H9 (cell line): ENCODE data around the gene CYB5R2. TPM values are rescaled to one million over a fixed set of nuclear protein-coding genes. Genes with fewer than 3 reads are reported as not detected.

Experiments
- DNase-seq: peaks from one replicate; pipeline ENCODE4 v3.0.0-alpha.2; 2017
- H2AFZ ChIP-seq: one replicate; pipeline ENCODE4 v1.6.1; 2013; ENCODE audit warnings: mild to moderate bottlenecking, low read length, control low read depth, moderate library complexity
- H2AK5ac ChIP-seq: 2 replicates; pipeline ENCODE4 v1.6.1; 2013; ENCODE audit warnings: low read length, control low read depth, mixed read lengths; ENCODE audit not compliant: insufficient read length
- H2BK120ac ChIP-seq: one replicate; pipeline ENCODE4 v1.6.1; 2013; ENCODE audit warnings: low read depth, mild to moderate bottlenecking, low read length, control low read depth, inconsistent platforms; ENCODE audit not compliant: poor library complexity, severe bottlenecking
- H2BK12ac ChIP-seq: 2 replicates; pipeline ENCODE4 v1.6.1; 2013; ENCODE audit warnings: low read length, control low read depth, mixed read lengths, low read depth; ENCODE audit not compliant: insufficient read length
- H2BK15ac ChIP-seq: 2 replicates; pipeline ENCODE4 v1.6.1; 2013; ENCODE audit warnings: low read depth, low read length, control low read depth
- H2BK20ac ChIP-seq: one replicate; pipeline ENCODE4 v1.6.1; 2013; ENCODE audit warnings: low read depth, mild to moderate bottlenecking, low read length, control low read depth, inconsistent platforms; ENCODE audit not compliant: poor library complexity, severe bottlenecking
- H2BK5ac ChIP-seq: 2 replicates; pipeline ENCODE4 v1.6.1; 2013; ENCODE audit warnings: low read length, control low read depth, mixed read lengths; ENCODE audit not compliant: insufficient read length
- H3K14ac ChIP-seq: 2 replicates; pipeline ENCODE4 v1.6.1; 2013; ENCODE audit warnings: low read length, control low read depth; ENCODE audit not compliant: insufficient read depth
- H3K18ac ChIP-seq: 2 replicates; pipeline ENCODE4 v1.6.1; 2013; ENCODE audit warnings: low read depth, mild to moderate bottlenecking, mixed read lengths, low read length, control low read depth; ENCODE audit not compliant: insufficient read length
- H3K23ac ChIP-seq: 2 replicates; pipeline ENCODE4 v1.6.1; 2013; ENCODE audit warnings: low read length, control low read depth, mixed read lengths, low read depth; ENCODE audit not compliant: insufficient read length
- H3K23me2 ChIP-seq: 2 replicates; pipeline ENCODE4 v1.6.1; 2013; ENCODE audit warnings: low read depth, mild to moderate bottlenecking, mixed read lengths, low read length, control low read depth; ENCODE audit not compliant: insufficient read length, poor library complexity, severe bottlenecking
- H3K27ac ChIP-seq: 2 replicates; pipeline ENCODE4 v1.5.1; 2013; ENCODE audit warnings: low read length, control low read depth, mixed read lengths, low read depth; ENCODE audit not compliant: insufficient read length
- H3K27me3 ChIP-seq: 2 replicates; pipeline ENCODE4 v1.6.1; 2013; ENCODE audit warnings: low read length, control low read depth, inconsistent platforms; ENCODE audit not compliant: insufficient read depth
- H3K4ac ChIP-seq: 2 replicates; pipeline ENCODE4 v1.6.1; 2013; ENCODE audit warnings: low read depth, mild to moderate bottlenecking, control low read depth, inconsistent platforms, low read length, moderate library complexity
- H3K4me1 ChIP-seq: 2 replicates; pipeline ENCODE4 v1.6.1; 2013; ENCODE audit warnings: low read length, control low read depth, inconsistent platforms; ENCODE audit not compliant: insufficient read depth
- H3K4me2 ChIP-seq: 2 replicates; pipeline ENCODE4 v1.6.1; 2013; ENCODE audit warnings: low read length, control low read depth, mixed read lengths; ENCODE audit not compliant: insufficient read length, insufficient read depth
- H3K56ac ChIP-seq: 2 replicates; pipeline ENCODE4 v1.6.1; 2013; ENCODE audit warnings: low read depth, mild to moderate bottlenecking, mixed read lengths, low read length, control low read depth; ENCODE audit not compliant: insufficient read length
- H3K79me1 ChIP-seq: 2 replicates; pipeline ENCODE4 v1.6.1; 2013; ENCODE audit warnings: low read depth, mild to moderate bottlenecking, moderate library complexity, low read length, control low read depth, inconsistent platforms; ENCODE audit not compliant: insufficient read depth, poor library complexity, severe bottlenecking
- H3K79me2 ChIP-seq: 2 replicates; pipeline ENCODE4 v1.6.1; 2013; ENCODE audit warnings: low read length, control low read depth, inconsistent platforms; ENCODE audit not compliant: insufficient read depth
- H3K9ac ChIP-seq: 2 replicates; pipeline ENCODE4 v1.6.1; 2013; ENCODE audit warnings: low read length, control low read depth, mixed read lengths; ENCODE audit not compliant: insufficient read length; ENCODE audit errors: extremely low read depth
- H3K9me3 ChIP-seq: one replicate; pipeline ENCODE4 v1.6.1; 2013; ENCODE audit warnings: low read depth, low read length, inconsistent platforms; ENCODE audit not compliant: control insufficient read depth
- H3T11ph ChIP-seq: one replicate; pipeline ENCODE4 v1.6.1; 2013; ENCODE audit warnings: mild to moderate bottlenecking, low read length, control low read depth, inconsistent platforms
- H4K20me1 ChIP-seq: one replicate; pipeline ENCODE4 v1.6.1; 2013; ENCODE audit not compliant: control insufficient read depth, insufficient read length, insufficient read depth
- H4K5ac ChIP-seq: 2 replicates; pipeline ENCODE4 v1.6.1; 2013; ENCODE audit warnings: low read depth, mild to moderate bottlenecking, mixed read lengths, low read length, control low read depth; ENCODE audit not compliant: insufficient read length
- H4K8ac ChIP-seq: replicated peaks from 2 replicates; pipeline ENCODE4 v1.6.1; 2013; ENCODE audit warnings: low read length, control low read depth, mixed read lengths, low read depth; ENCODE audit not compliant: insufficient read length
- H4K91ac ChIP-seq: 2 replicates; pipeline ENCODE4 v1.6.1; 2013; ENCODE audit warnings: low read depth, mild to moderate bottlenecking, moderate library complexity, mixed read lengths, low read length, control low read depth; ENCODE audit not compliant: insufficient read length
- H3K27ac Mint-ChIP-seq, 3 experiments: 2 replicates in 2 of 3; 3 replicates in 1 of 3; pipeline ENCODE4 v1.8.0; 2020 to 2021; ENCODE audit warnings: mixed read lengths in 3 of 3, mild to moderate bottlenecking in 1 of 3, moderate library complexity in 1 of 3
- H3K27me3 Mint-ChIP-seq: 2 replicates; pipeline ENCODE4 v1.8.0; 2021; ENCODE audit warnings: low read depth, mild to moderate bottlenecking, moderate library complexity, mixed read lengths
- H3K36me3 Mint-ChIP-seq, 3 experiments: 2 replicates in 2 of 3; 3 replicates in 1 of 3; pipeline ENCODE4 v1.8.0; 2020 to 2021; ENCODE audit warnings: low read depth in 3 of 3, mixed read lengths in 3 of 3; ENCODE audit not compliant: insufficient read depth in 1 of 3
- H3K4me1 Mint-ChIP-seq, 2 experiments: 2 replicates each; pipeline ENCODE4 v1.8.0; 2020; ENCODE audit warnings: mixed read lengths in 2 of 2
- H3K4me3 Mint-ChIP-seq, 2 experiments: 2 replicates in 1 of 2; 3 replicates in 1 of 2; pipeline ENCODE4 v1.8.0; 2020 to 2021; ENCODE audit warnings: mild to moderate bottlenecking in 2 of 2, mixed read lengths in 2 of 2, moderate library complexity in 1 of 2
- H3K9me3 Mint-ChIP-seq, 2 experiments: 2 replicates in 1 of 2; 3 replicates in 1 of 2; pipeline ENCODE4 v1.8.0; 2020; ENCODE audit warnings: mild to moderate bottlenecking in 2 of 2, mixed read lengths in 2 of 2, moderate library complexity in 1 of 2
- CTCF ChIP-seq: fragments of 200-600 bp; sonication (generic); conservative IDR thresholded peaks from 3 replicates; pipeline ENCODE4 v1.8.0; 2021; ENCODE audit warnings: antibody characterized with exemption, mild to moderate bottlenecking
- WGBS: extraction: QIAGEN DNeasy Blood & Tissue Kit; methylation state at CpG from one replicate; pipeline ENCODE4 v1.1.7; 2013; ENCODE audit warnings: missing lambda C conversion rate, low lambda C conversion rate, mixed read lengths; ENCODE audit not compliant: insufficient read length; ENCODE audit errors: extremely low coverage; 5-methylcytosine and 5-hydroxymethylcytosine counted together
- total RNA-seq: library from RNA; stranded (reverse); gene quantifications from 2 replicates; pipeline ENCODE4 v1.2.1, GENCODE V29; 2021

Gene CYB5R2
- total RNA-seq, 1 experiment from 2014 or later, result 44.5 TPM

- Histone ChIP-seq H4K20me1 (no peaks in the 10 kb centered on the region), H3K18ac (no peak overlapping the region), H3K23me2 (no peaks in the 10 kb centered on the region), H3K23ac (no peak overlapping the region), H4K5ac (no peak overlapping the region), H3K56ac (no peak overlapping the region), H2AK5ac (no peak overlapping the region), H4K8ac (no peak overlapping the region), H2BK120ac (no peak overlapping the region), H2BK12ac (no peak overlapping the region), H3T11ph (no peak overlapping the region), H2BK15ac (no peak overlapping the region), H3K27me3 (no peaks in the 10 kb centered on the region), H3K4me1 (no peaks in the 10 kb centered on the region), H3K79me1 (no peaks in the 10 kb centered on the region), H3K14ac (no peak overlapping the region; the same call in 1 of the 2 replicates), H4K91ac (no peak overlapping the region), H3K9ac (no peak overlapping the region), H3K4me2 (no peak overlapping the region), H2AFZ (no peak overlapping the region), H2BK20ac (no peak overlapping the region), H2BK5ac (no peak overlapping the region), H3K9me3 (no peaks in the 10 kb centered on the region), H3K27ac (no peak overlapping the region), H3K79me2 (no peaks in the 10 kb centered on the region), H3K4ac (no peak overlapping the region)
- H3K4me3 Mint-ChIP-seq, result no peak overlapping the region
- H3K9me3 Mint-ChIP-seq, result no peaks in the 10 kb centered on the region
- H3K27me3 Mint-ChIP-seq, result no peaks in the 10 kb centered on the region
- H3K4me1 Mint-ChIP-seq, result peaks cover 5 to 7% of the 10 kb centered on the region in 2 experiments
- WGBS, result no CpG with 5 or more reads among the region's 4 CpGs
- H3K36me3 Mint-ChIP-seq, result peaks cover 5 to 53% (median 25%) of the 10 kb centered on the region in 3 experiments
- no peak for TF ChIP-seq CTCF
- DNase-seq, result no peak
- H3K27ac Mint-ChIP-seq, result no peak overlapping the region
These were observed 19.1 kb downstream of the CYB5R2 start for GRCh38 chr11:7654195-7654705.
